Kasumi-1 (cell line): ENCODE data around the gene LRRC71.
A peak's percentile ranks its signal among the peaks of the same experiment; 100 is the strongest.

ENCODE experiments used
- DNase-seq, 2 experiments: peaks; one replicate each; lab custom pipeline; 2025; lab: John Stamatoyannopoulos, UW

Gene LRRC71

GRCh38 chr1:156920233-156921052 is at the start of gene LRRC71:
Gene LRRC71, plus strand, starts transcription at chr1:156920632. Its CDS starts 172 bp downstream, at chr1:156920804.
- peak; percentile 66 to 67 for DNase-seq

GRCh38 chr1:156873659-156874058 is 46.8 kb upstream of the LRRC71 start:
- DNase-seq, result no peak

GRCh38 chr1:156874142-156874541 is 46.3 kb upstream of the LRRC71 start:
- no peak for DNase-seq

- no peak for DNase-seq
Measured at GRCh38 chr1:156874572-156875340, 45.7 kb upstream of the LRRC71 start.

GRCh38 chr1:156875341-156875615 is 45.2 kb upstream of the LRRC71 start:
- DNase-seq, result no peak

GRCh38 chr1:156876281-156876680 is 44.2 kb upstream of the LRRC71 start:
- DNase-seq, result no peak

GRCh38 chr1:156877433-156878170 is 42.8 kb upstream of the LRRC71 start:
- DNase-seq, result no peak

GRCh38 chr1:156879876-156880275 is 40.6 kb upstream of the LRRC71 start:
- no peak for DNase-seq

GRCh38 chr1:156880473-156880872 is 40.0 kb upstream of the LRRC71 start:
- DNase-seq, result no peak

GRCh38 chr1:156881101-156881500 is 39.3 kb upstream of the LRRC71 start:
- DNase-seq, result no peak

GRCh38 chr1:156881663-156882062 is 38.8 kb upstream of the LRRC71 start:
- DNase-seq, result no peak

- DNase-seq, result no peak
Measured at GRCh38 chr1:156882543-156882942, 37.9 kb upstream of the LRRC71 start.

GRCh38 chr1:156883919-156884318 is 36.5 kb upstream of the LRRC71 start:
- no peak for DNase-seq

- no peak for DNase-seq
Measured at GRCh38 chr1:156884560-156885184, 35.8 kb upstream of the LRRC71 start.

GRCh38 chr1:156885314-156885713 is 35.1 kb upstream of the LRRC71 start:
- no peak for DNase-seq

- no peak for DNase-seq
Measured at GRCh38 chr1:156885880-156886355, 34.5 kb upstream of the LRRC71 start.

GRCh38 chr1:156886583-156887281 is 33.7 kb upstream of the LRRC71 start:
- no peak for DNase-seq

- no peak for DNase-seq
Measured at GRCh38 chr1:156887317-156887716, 33.1 kb upstream of the LRRC71 start.

GRCh38 chr1:156887734-156888133 is 32.7 kb upstream of the LRRC71 start:
- DNase-seq, result no peak

GRCh38 chr1:156889802-156890580 is 30.4 kb upstream of the LRRC71 start:
- peak; percentile 73 to 77 for DNase-seq
